Activated effector memory CD4-positive, alpha-beta T cell treated with Interleukin-2 at 50 U/mL for 16 hours (primary cell): ENCODE measurements around the gene MAP3K6.

ENCODE experiments used
- DNase-seq: peaks from one replicate; pipeline ENCODE4 v3.0.0-alpha.2; 2020

MAP3K6 gene

GRCh38 chr1:27331426-27331825 lies 35.3 kb downstream of the MAP3K6 start:
- DNase-seq = no peak

- DNase-seq = no peak
These were observed 36.0 kb downstream of the MAP3K6 start for GRCh38 chr1:27330786-27331185.

- no peak for DNase-seq
These were observed 38.8 kb downstream of the MAP3K6 start for GRCh38 chr1:27327964-27328363.

- DNase-seq = no peak
These were observed 41.5 kb downstream of the MAP3K6 start for GRCh38 chr1:27325286-27325685.

GRCh38 chr1:27322569-27323240 lies 44.1 kb downstream of the MAP3K6 start:
- DNase-seq = no peak

DNA sequence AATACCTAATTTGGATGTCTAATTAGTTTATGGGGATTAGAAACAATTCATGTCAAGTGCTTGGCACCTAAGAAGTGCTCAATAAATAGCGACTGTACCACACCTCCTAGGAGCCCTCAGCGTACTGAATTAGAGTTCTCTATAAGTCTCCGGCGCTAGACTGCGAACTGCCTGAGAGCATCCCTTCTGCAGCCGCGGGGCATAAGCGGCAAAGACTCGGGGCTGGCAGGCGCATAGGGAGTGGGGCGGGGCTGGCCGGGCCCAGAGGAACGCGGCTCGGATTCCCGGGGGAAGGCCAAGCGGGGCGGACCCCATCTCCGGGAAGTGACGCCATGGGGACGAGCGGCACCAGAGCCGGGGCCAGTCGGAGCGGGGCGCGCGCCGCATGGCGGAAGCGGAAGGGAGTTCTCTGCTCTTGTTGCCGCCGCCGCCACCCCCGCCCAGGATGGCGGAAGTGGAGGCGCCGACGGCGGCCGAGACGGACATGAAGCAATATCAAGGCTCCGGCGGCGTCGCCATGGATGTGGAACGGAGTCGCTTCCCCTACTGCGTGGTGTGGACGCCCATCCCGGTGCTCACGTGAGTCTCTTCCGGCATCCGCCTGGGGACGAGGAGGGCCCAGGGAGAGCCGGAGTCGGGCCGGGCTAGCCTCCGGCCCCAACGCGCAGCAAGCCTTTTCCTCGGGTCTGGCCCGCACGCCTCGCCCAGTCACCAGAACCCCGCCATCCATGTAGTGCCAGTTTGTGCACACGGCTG lies 44.8 kb downstream of the MAP3K6 start, which contains the start of gene TMEM222:
Gene TMEM222, plus strand, starts transcription at position 351 of the 756 bp plus-strand sequence. Its CDS starts 35 bp downstream, at position 386.
- DNase-seq = peak; percentile 96

- DNase-seq = no peak
These were observed 48.2 kb downstream of the MAP3K6 start for GRCh38 chr1:27318596-27318995.

- DNase-seq = no peak
These were observed 48.6 kb downstream of the MAP3K6 start for GRCh38 chr1:27318136-27318535.

DNA sequence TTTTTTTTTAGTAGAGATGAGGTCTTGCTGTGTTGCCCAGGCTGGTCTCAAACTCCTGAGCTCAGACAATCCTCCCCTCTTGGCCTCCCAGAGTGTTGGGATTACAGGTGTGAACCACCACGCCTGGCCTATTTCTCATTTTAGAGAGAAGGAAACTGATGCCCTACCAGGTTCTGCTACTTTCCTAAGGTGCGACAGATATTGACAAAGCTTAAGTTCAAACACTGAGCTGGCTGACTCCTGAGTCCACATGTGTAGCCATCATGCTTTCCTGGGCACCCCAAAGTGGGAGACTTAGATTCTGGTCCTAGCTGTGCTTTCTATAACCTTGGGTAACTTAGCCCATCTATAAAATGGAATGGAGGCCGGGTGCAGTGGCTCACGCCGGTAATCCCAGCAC lies 49.9 kb downstream of the MAP3K6 start:
- no peak for DNase-seq

DNA sequence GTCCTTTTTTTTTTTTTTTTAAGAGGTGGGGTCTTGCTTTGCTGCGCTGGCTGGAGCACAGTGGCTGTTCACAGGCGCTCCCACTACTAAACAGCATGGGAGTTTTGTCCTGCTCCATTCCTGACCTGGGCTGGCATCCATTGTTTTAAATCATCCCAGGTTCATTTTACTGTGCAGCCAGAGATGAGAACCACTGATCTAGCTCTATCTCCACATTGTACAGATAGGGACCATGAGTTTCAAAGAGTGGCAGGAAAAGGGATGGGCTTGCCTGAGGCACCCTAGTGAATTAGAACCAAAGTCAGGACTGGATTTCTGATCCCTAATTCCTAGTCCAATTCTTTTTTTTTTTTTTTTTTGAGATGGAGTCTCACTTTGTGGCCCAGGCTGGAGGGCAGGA lies 52.0 kb downstream of the MAP3K6 start:
- DNase-seq = no peak

GRCh38 chr1:27314169-27314568 lies 52.6 kb downstream of the MAP3K6 start:
- DNase-seq = no peak

DNA sequence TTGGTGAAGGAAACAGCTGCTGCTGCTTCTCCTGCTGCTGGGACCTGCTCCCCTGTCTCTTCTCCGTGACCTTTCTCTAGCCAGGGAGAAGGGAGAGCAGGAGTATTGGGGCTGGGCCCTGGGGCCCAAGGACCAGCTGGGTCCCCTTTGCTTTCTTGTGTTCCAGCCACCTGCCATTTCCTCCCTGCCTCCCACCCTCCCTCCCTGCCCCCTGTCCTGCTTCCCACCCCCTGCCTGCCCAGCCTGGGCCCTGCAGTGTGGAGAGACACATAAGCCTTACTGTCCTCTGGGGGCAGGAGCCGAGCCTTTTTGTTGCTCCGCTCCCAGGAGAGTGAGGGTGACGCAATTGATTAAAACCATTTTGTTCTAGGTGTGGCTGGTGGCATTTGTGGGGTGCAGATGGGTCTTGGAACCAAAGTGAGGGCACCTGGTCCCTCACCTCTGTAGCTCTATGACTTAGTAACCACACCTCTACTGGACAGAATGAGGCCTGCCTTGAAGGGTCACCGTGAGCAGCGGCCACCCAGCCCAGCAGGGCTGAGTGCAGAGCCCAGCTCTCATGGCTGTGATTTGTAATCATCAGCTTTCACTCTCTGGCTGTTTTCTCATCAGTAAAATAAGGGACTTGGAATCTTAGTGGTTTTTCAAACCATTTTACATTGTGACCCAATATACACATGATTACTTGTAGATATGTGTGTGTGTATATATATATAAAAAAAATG lies 58.7 kb downstream of the MAP3K6 start:
- no peak for DNase-seq

- no peak for DNase-seq
These were observed 59.6 kb downstream of the MAP3K6 start for GRCh38 chr1:27306892-27307761.

GRCh38 chr1:27306071-27306470 lies 60.7 kb downstream of the MAP3K6 start:
- DNase-seq = no peak
